ENCODE measurements around the gene GRXCR2.
A peak's percentile ranks its signal among the peaks of the same experiment; 100 is the strongest.
"Not testable (repeated sequence)": the region's sequence is repeated elsewhere in the genome, so short reads cannot be mapped to it uniquely, and the experiment has no call there.

The GRXCR2 gene

GRCh38 chr5:145898171-145898570 lies 25.4 kb upstream of the GRXCR2 start:
- Histone ChIP-seq H3K27me3 (ENCODE audit: insufficient read depth, low read length, poor library complexity) (no peaks in the 10 kb centered on the region), H3K56ac (ENCODE audit: low read length) (no peak overlapping the region), H3K79me2 (ENCODE audit: control insufficient read depth, insufficient read depth, low read length) (no peaks in the 10 kb centered on the region), H2AK5ac (ENCODE audit: low read length) (no peak overlapping the region), H3K79me1 (ENCODE audit: low read length) (no peaks in the 10 kb centered on the region), H3K4me1 (ENCODE audit: control insufficient read depth, low read depth, low read length) (no peaks in the 10 kb centered on the region), H3K4ac (ENCODE audit: low read depth, low read length) (no peak overlapping the region), H3K23ac (ENCODE audit: low read length) (no peak overlapping the region), H4K8ac (ENCODE audit: low read depth, low read length) (no peak overlapping the region), H4K5ac (ENCODE audit: low read length) (no peak overlapping the region), H2BK5ac (ENCODE audit: low read length) (no peak overlapping the region), H3K4me2 (ENCODE audit: low read length) (no peak overlapping the region), H3K4me3 (ENCODE audit: low read length) (no peak overlapping the region), H3K9ac (ENCODE audit: low read length) (no peak overlapping the region), H3K18ac (ENCODE audit: low read length) (no peak overlapping the region), H3K27ac (ENCODE audit: low read depth, low read length) (no peak overlapping the region), H2BK120ac (ENCODE audit: low read depth, low read length) (no peak overlapping the region), H2BK15ac (replicated peaks; ENCODE audit: low read depth) (no peak overlapping the region), H3K36me3 (ENCODE audit: control insufficient read depth, insufficient read depth, low read length) (no peaks in the 10 kb centered on the region)
- DNase-seq, result no peak

- not testable (repeated sequence) for DNase-seq; H3K79me2 ChIP-seq (ENCODE audit: control insufficient read depth, insufficient read depth, low read length); H4K8ac ChIP-seq (ENCODE audit: low read depth, low read length); H3K18ac ChIP-seq (ENCODE audit: low read length); H3K4me2 ChIP-seq (ENCODE audit: low read length); H4K5ac ChIP-seq (ENCODE audit: low read length); H3K23ac ChIP-seq (ENCODE audit: low read length); H2BK15ac ChIP-seq (replicated peaks; ENCODE audit: low read depth); H3K4me3 ChIP-seq (ENCODE audit: low read length); H3K56ac ChIP-seq (ENCODE audit: low read length); H2AK5ac ChIP-seq (ENCODE audit: low read length); H2BK120ac ChIP-seq (ENCODE audit: low read depth, low read length); H3K9ac ChIP-seq (ENCODE audit: low read length); H3K27ac ChIP-seq (ENCODE audit: low read depth, low read length); H3K4ac ChIP-seq (ENCODE audit: low read depth, low read length); H3K4me1 ChIP-seq (ENCODE audit: control insufficient read depth, low read depth, low read length); H3K79me1 ChIP-seq (ENCODE audit: low read length); H3K27me3 ChIP-seq (ENCODE audit: insufficient read depth, low read length, poor library complexity); H3K36me3 ChIP-seq (ENCODE audit: control insufficient read depth, insufficient read depth, low read length); H2BK5ac ChIP-seq (ENCODE audit: low read length)
- WGBS (ENCODE audit: extremely low coverage, insufficient coverage, low lambda C conversion rate), result no CpG with 5 or more reads among the region's 10 CpGs
Measured at GRCh38 chr5:145891378-145891777, 18.6 kb upstream of the GRXCR2 start.

DNA sequence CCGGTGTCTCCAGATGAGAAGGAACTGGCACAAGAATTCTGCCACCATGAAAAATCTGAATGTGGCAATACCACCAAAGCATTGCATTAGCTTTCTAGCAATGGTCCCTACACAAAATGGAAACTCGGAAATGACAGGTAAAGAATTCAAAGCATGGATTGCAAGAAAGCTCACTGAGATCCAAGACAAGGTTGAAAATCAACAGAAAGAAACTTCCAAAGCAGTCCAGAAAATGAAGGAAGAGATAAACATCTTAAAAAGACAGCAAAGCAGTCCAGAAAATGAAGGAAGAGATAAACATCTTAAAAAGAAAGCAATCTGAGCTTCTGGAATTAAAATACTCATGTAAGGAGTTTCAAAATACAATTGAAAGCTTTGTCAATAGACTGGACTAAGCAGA lies 16.8 kb upstream of the GRXCR2 start:
- H3K4me2 ChIP-seq (ENCODE audit: low read length), result no peak overlapping the region
- no peak overlapping the region for H4K8ac ChIP-seq (ENCODE audit: low read depth, low read length)
- H2AK5ac ChIP-seq (ENCODE audit: low read length), result no peak overlapping the region
- no peak overlapping the region for H3K56ac ChIP-seq (ENCODE audit: low read length)
- no peak overlapping the region for H3K27ac ChIP-seq (ENCODE audit: low read depth, low read length)
- H3K4me1 ChIP-seq (ENCODE audit: control insufficient read depth, low read depth, low read length), result no peaks in the 10 kb centered on the region
- no peaks in the 10 kb centered on the region for H3K27me3 ChIP-seq (ENCODE audit: insufficient read depth, low read length, poor library complexity)
- H3K4me3 ChIP-seq (ENCODE audit: low read length), result no peak overlapping the region
- no peak overlapping the region for H3K18ac ChIP-seq (ENCODE audit: low read length)
- no peaks in the 10 kb centered on the region for H3K79me2 ChIP-seq (ENCODE audit: control insufficient read depth, insufficient read depth, low read length)
- no peak for DNase-seq
- no peaks in the 10 kb centered on the region for H3K36me3 ChIP-seq (ENCODE audit: control insufficient read depth, insufficient read depth, low read length)
- no peak overlapping the region for H3K4ac ChIP-seq (ENCODE audit: low read depth, low read length)
- no peak overlapping the region for H3K9ac ChIP-seq (ENCODE audit: low read length)
- H2BK120ac ChIP-seq (ENCODE audit: low read depth, low read length), result no peak overlapping the region
- H3K23ac ChIP-seq (ENCODE audit: low read length), result no peak overlapping the region
- H2BK15ac ChIP-seq (replicated peaks; ENCODE audit: low read depth), result no peak overlapping the region
- no peak overlapping the region for H4K5ac ChIP-seq (ENCODE audit: low read length)
- no peaks in the 10 kb centered on the region for H3K79me1 ChIP-seq (ENCODE audit: low read length)
- no CpG with 5 or more reads among the region's 2 CpGs for WGBS (ENCODE audit: extremely low coverage, insufficient coverage, low lambda C conversion rate)
- H2BK5ac ChIP-seq (ENCODE audit: low read length), result no peak overlapping the region

GRCh38 chr5:145887976-145888574 lies 15.3 kb upstream of the GRXCR2 start:
- Histone ChIP-seq H3K79me1 (ENCODE audit: low read length) (no peaks in the 10 kb centered on the region), H3K4me1 (ENCODE audit: control insufficient read depth, low read depth, low read length) (no peaks in the 10 kb centered on the region), H3K23ac (ENCODE audit: low read length) (no peak overlapping the region), H3K9ac (ENCODE audit: low read length) (no peak overlapping the region), H2BK5ac (ENCODE audit: low read length) (no peak overlapping the region), H3K4me2 (ENCODE audit: low read length) (no peak overlapping the region), H2BK15ac (replicated peaks; ENCODE audit: low read depth) (no peak overlapping the region), H2AK5ac (ENCODE audit: low read length) (no peak overlapping the region), H4K8ac (ENCODE audit: low read depth, low read length) (no peak overlapping the region), H3K79me2 (ENCODE audit: control insufficient read depth, insufficient read depth, low read length) (no peaks in the 10 kb centered on the region), H2BK120ac (ENCODE audit: low read depth, low read length) (no peak overlapping the region), H4K5ac (ENCODE audit: low read length) (no peak overlapping the region), H3K56ac (ENCODE audit: low read length) (no peak overlapping the region), H3K18ac (ENCODE audit: low read length) (no peak overlapping the region), H3K4ac (ENCODE audit: low read depth, low read length) (no peak overlapping the region), H3K27ac (ENCODE audit: low read depth, low read length) (no peak overlapping the region), H3K36me3 (ENCODE audit: control insufficient read depth, insufficient read depth, low read length) (no peaks in the 10 kb centered on the region), H3K4me3 (ENCODE audit: low read length) (no peak overlapping the region), H3K27me3 (ENCODE audit: insufficient read depth, low read length, poor library complexity) (no peaks in the 10 kb centered on the region)
- DNase-seq, result peak; percentile 75
- WGBS (ENCODE audit: extremely low coverage, insufficient coverage, low lambda C conversion rate), result no CpG with 5 or more reads among the region's 5 CpGs

DNA sequence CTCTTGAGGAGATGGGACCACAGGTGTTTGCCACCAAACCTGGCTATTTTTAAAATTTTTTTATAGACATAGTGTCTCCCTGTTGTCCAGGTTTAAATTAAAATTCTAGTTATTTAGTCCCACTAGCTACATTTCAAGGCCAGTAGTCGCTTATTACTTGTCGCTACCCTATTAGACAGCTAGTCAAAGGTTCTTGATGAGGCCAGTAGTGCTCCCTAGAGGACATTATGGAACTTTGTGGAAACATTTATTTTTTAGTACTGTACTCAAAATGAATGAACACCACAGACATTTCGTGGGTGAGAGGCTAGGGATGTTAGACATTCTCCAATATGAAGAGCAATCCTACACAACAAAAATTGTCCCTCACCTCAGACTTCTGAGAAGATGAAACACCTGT lies 14.4 kb upstream of the GRXCR2 start:
- no peak for DNase-seq
- Histone ChIP-seq H3K27me3 (ENCODE audit: insufficient read depth, low read length, poor library complexity) (no peaks in the 10 kb centered on the region), H3K18ac (ENCODE audit: low read length) (no peak overlapping the region), H3K4me1 (ENCODE audit: control insufficient read depth, low read depth, low read length) (no peaks in the 10 kb centered on the region), H3K4me2 (ENCODE audit: low read length) (no peak overlapping the region), H2BK5ac (ENCODE audit: low read length) (no peak overlapping the region), H3K9ac (ENCODE audit: low read length) (no peak overlapping the region), H3K79me2 (ENCODE audit: control insufficient read depth, insufficient read depth, low read length) (no peaks in the 10 kb centered on the region), H2BK15ac (replicated peaks; ENCODE audit: low read depth) (no peak overlapping the region), H2BK120ac (ENCODE audit: low read depth, low read length) (no peak overlapping the region), H4K8ac (ENCODE audit: low read depth, low read length) (no peak overlapping the region), H4K5ac (ENCODE audit: low read length) (no peak overlapping the region), H3K56ac (ENCODE audit: low read length) (no peak overlapping the region), H3K23ac (ENCODE audit: low read length) (no peak overlapping the region), H3K4me3 (ENCODE audit: low read length) (no peak overlapping the region), H3K36me3 (ENCODE audit: control insufficient read depth, insufficient read depth, low read length) (no peaks in the 10 kb centered on the region), H3K4ac (ENCODE audit: low read depth, low read length) (no peak overlapping the region), H3K79me1 (ENCODE audit: low read length) (no peaks in the 10 kb centered on the region), H2AK5ac (ENCODE audit: low read length) (no peak overlapping the region), H3K27ac (ENCODE audit: low read depth, low read length) (no peak overlapping the region)
- WGBS (ENCODE audit: extremely low coverage, insufficient coverage, low lambda C conversion rate), result no CpG with 5 or more reads among the region's 3 CpGs

DNA sequence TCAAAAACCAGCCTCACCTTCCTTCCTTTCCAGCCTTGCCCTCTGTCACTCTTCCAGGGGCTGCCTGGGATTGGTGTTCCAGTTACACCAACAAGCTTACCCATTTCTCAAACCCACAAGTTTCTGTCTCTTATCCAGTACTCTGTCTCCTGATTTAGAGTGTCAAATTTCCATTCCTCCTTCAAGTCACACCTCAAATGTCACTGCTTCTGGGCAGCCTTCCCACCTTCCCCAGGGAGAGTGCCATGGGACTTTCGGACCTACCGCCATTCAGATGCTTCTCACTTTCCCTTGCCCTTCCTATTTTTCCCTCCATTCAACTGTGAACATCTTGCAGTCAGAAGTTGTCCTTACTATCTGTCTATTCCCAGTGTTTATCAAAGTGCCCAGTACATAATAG lies 2.0 kb upstream of the GRXCR2 start:
- H3K4me3 ChIP-seq (ENCODE audit: low read length), result no peak overlapping the region
- H2BK120ac ChIP-seq (ENCODE audit: low read depth, low read length), result no peak overlapping the region

More for the DNA sequence above, 2.0 kb upstream of the GRXCR2 start:
- DNase-seq, result no peak
- no peak overlapping the region for H3K4ac ChIP-seq (ENCODE audit: low read depth, low read length)
- no peak overlapping the region for H3K4me2 ChIP-seq (ENCODE audit: low read length)
- no peak overlapping the region for H4K5ac ChIP-seq (ENCODE audit: low read length)
- no peaks in the 10 kb centered on the region for H3K79me2 ChIP-seq (ENCODE audit: control insufficient read depth, insufficient read depth, low read length)
- no peak overlapping the region for H3K56ac ChIP-seq (ENCODE audit: low read length)
- H3K79me1 ChIP-seq (ENCODE audit: low read length), result no peaks in the 10 kb centered on the region
- no CpG with 5 or more reads among the region's 2 CpGs for WGBS (ENCODE audit: extremely low coverage, insufficient coverage, low lambda C conversion rate)
- H3K23ac ChIP-seq (ENCODE audit: low read length), result no peak overlapping the region
- no peak overlapping the region for H3K18ac ChIP-seq (ENCODE audit: low read length)
- H3K4me1 ChIP-seq (ENCODE audit: control insufficient read depth, low read depth, low read length), result no peaks in the 10 kb centered on the region
- no peak overlapping the region for H2BK5ac ChIP-seq (ENCODE audit: low read length)
- H2BK15ac ChIP-seq (replicated peaks; ENCODE audit: low read depth), result no peak overlapping the region
- no peaks in the 10 kb centered on the region for H3K27me3 ChIP-seq (ENCODE audit: insufficient read depth, low read length, poor library complexity)
- no peak overlapping the region for H3K9ac ChIP-seq (ENCODE audit: low read length)
- H3K27ac ChIP-seq (ENCODE audit: low read depth, low read length), result no peak overlapping the region
- H2AK5ac ChIP-seq (ENCODE audit: low read length), result no peak overlapping the region
- no peak overlapping the region for H4K8ac ChIP-seq (ENCODE audit: low read depth, low read length)
- no peaks in the 10 kb centered on the region for H3K36me3 ChIP-seq (ENCODE audit: control insufficient read depth, insufficient read depth, low read length)
